Measurements from ENCODE around the gene SRRM2.

Gene SRRM2

GRCh38 chr16:2798723-2799204 lies 46.3 kb downstream of the SRRM2 start:
- no peak for DNase-seq (ENCODE audit: low spot score)

- DNase-seq (ENCODE audit: low spot score), result no peak
Observed at GRCh38 chr16:2799205-2799858, 46.9 kb downstream of the SRRM2 start.

- no peak for DNase-seq (ENCODE audit: low spot score)
Observed at GRCh38 chr16:2799859-2800226, 47.4 kb downstream of the SRRM2 start.

DNA sequence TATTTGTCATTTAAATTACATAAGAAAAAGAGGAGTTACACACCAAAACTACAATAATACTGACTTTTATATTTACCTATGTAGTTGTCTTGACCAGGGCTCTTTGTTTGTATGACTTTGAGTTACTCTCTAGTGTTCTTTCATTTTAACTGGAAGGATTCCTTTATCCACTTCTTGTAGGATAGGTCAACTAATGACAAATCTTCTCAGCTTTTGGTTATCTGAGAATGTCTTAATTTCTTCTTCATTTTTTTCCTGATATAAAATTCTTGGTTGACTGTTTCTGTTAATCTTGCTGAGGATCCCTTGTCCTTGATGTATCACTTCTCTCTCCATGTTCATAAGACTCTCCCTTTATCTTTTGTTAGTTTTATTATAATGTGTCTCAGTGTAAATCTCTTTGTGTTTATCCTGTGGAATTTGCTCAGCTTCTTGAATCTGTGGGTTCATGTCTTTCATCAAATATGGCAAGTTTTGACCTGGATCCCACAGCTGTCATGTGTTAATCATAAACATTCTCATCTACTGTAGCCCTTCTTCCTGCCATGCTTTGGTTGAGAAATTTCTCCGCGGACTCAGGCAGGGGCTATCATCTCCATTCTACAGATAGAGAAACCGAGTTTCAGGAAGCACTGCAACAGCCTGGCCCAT lies 51.2 kb downstream of the SRRM2 start:
- no peak for DNase-seq (ENCODE audit: low spot score)

- DNase-seq (ENCODE audit: low spot score), result no peak
Observed at GRCh38 chr16:2804728-2805127, 52.3 kb downstream of the SRRM2 start.

DNA sequence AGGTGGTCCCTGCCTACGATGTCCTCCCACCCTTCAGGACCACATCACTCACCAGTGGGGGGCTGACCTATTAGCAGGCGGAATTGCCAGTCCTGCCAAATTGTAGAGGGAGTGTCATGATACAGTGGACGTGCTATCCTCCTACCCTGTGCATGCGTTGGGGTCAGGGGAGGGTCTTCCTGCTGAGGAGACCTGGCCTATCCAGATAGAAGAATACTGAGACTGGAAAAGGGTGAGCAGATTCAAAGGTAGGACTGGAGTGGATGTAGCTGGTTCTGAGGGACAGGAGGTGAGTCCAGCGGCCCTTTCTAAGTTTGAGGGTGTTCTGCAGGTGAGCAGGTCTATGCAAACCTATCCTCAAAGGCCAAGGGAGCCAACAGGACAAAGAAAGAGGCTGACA lies 53.8 kb downstream of the SRRM2 start:
- DNase-seq (ENCODE audit: low spot score), result no peak

DNA sequence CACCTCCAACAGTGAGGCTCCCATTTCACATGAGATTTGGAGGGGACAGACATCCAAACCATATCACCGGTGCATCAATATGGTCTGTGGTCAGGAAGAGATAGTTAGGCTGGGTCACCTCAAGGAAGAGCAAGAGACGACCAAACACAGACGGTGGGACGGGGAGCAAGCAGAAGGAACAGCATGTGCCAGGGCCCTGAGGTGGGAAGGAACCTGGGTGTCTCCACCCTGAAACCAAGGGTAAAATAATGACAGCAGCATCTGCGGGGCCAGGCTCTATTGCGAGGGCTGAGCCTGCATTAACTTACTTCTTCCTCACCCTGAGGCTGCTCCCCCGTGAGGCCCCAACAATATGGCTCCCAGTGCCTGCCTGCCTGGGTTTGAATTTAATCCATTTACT lies 55.7 kb downstream of the SRRM2 start:
- DNase-seq (ENCODE audit: low spot score), result no peak

DNA sequence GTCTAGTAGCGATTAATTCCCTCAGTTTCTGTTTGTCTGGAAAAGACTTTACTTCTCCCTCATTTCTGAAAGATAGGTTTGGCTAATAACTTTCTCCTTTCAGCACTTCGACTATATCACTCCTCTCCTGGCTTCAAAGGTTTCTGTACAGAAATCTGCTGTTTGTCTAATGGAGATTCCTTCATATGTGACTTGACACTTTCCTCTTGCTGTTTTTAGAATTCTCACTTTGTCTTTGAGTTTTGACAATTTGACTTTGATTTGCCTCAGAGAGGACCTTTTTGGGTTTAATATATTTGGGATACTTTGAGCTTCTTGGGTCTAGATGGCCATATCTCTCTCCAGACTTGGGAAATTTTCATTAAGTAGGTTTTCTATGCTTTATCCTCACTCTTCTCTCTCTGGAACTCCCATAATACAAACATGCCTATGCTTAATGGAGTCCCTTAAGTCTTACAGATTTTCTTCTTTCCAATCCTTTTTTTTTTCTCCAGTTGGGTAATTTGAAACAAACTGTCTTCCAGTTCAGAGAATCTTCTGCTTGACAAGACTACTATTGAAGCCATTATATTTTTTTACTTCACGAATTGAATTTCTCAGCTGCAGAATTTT lies 56.8 kb downstream of the SRRM2 start:
- DNase-seq (ENCODE audit: low spot score), result no peak

DNA sequence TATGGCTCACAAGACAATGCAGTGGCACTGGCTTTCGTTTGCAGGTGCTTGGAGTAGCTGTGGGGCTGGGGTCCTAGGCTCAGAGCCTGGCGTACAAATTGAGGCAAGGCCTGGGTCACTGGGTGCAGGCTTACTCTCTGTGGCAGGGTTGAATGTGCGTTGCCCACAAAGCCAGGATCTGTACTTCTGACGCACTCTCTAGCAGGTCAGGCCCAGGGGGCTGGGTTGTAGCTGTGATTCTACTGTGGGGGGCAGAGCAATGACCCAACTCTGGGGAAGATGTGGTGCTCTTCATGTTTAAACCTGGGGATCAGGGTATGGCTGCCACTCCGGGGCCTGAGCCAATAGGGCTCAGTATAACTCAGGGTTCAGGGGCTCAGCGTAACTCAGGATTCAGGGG lies 58.2 kb downstream of the SRRM2 start:
- no peak for DNase-seq (ENCODE audit: low spot score)

DNA sequence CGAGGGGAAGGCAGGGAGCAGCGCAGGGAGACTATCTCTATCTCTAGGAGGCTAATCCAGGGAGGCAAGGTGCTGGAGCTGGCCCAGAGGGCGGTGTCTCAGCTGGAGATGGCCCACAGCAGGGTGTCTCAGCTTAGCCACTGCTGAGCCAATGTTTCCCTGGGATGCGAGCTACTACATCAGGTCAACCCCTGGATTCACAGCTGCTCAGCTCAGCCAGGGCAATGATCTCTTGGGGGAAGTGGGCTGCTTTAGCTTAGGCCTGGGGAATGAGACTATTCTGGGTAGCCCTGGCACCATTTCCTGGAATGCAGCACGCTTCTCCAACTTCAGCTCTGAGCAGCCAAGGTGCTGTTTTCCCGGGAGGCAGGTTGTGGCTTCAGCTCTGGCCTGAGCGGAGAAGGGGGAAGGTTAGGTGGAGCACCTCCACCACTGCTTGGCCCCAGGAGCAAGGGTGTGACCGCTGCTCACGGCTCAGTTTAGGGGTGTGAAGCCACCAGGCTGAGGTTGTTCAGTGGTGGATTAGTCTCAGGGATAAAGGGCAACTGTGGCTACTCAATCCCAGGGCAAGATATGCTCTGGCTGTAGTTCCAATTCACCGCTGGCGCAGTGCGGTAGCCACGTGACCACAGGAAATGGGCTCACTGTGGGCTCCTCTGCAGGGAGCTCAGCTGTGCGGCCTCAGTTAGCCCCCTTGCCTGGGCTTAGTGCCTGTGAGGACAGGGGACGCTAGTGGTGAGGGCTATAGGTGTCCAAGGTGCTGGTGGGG lies 59.4 kb downstream of the SRRM2 start:
- DNase-seq (ENCODE audit: low spot score), result no peak

GRCh38 chr16:2813771-2814221 lies 61.4 kb downstream of the SRRM2 start:
- no peak for DNase-seq (ENCODE audit: low spot score)

DNA sequence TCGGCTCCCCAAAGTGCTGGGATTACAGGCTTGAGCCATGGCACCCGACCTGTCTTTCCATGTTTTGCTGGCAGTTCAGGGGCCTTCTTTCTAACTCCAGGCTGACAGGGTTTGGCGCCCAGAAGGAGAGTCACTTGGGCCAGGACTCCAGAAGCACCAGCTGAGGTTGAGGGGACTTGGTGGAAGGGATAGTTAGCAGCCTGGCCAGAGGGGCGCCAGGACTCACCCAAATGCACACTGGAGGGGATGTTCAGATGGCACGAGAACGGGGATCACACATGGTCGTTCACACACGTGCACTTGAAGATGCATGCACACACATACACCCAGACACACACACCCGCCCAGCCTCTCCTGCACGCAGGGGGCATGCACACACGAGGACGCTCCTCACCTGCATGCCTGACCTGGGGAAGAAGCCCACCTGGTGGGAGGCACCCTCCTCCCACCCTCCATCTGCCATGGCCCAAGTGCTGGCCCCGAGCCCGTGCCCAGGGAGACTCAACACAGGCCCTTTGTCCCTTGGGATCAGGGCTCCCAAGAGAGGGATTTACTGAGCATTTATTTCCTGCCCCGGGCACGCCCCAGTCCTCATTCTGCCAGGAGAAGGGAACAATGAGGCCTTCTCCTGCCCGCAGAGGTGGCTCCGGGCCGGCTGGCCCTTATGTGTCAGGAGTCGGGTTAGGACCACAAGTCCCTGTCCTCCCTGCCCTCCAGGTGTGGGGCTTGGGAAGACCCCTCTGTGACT lies 62.3 kb downstream of the SRRM2 start:
- DNase-seq (ENCODE audit: low spot score), result peak; percentile 22

- DNase-seq (ENCODE audit: low spot score), result no peak
Observed at GRCh38 chr16:2815299-2815771, 62.9 kb downstream of the SRRM2 start.

- no peak for DNase-seq (ENCODE audit: low spot score)
Observed at GRCh38 chr16:2816751-2817339, 64.4 kb downstream of the SRRM2 start, which contains the start of gene PRSS21. Gene PRSS21 (plus strand): TSS chr16:2817237. CDS start chr16:2817269, 32 bp downstream.

DNA sequence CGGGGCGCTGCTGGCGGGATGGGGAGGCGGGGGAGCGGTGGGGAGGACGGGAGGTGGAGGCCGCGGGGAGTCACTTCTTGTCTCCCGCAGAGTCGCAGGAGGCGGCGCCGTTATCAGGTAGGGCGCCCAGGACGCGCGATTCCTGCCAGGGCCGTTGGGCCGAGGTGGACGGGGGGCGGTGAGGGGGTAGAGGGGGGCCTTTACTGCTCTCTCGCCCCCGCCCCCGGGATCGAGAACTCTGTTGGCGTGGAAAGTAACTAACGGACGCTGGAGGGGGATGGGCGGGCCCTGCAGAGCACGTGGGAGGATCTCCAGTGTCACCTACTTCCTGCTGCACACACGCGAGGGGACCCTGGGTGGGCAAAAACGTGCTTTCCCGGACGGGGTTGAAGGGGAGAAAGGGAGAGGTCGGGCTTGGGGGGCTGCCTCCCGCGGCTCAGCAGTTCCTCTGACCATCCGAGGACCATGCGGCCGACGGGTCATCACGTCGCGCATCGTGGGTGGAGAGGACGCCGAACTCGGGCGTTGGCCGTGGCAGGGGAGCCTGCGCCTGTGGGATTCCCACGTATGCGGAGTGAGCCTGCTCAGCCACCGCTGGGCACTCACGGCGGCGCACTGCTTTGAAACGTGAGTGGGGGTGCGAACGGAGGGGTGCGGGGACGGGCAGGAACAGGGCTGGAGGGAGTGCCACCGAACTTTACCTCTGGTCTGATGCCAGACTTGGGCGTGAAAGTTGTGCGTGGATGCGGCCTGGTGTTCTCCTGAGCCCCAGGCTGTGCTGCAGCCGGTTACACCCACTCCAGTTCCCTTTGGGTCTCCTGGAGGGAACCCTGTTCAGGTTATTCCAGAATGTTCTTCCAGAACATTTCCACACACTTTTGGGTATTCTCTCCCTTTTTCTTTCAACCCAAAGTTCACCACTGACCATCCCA lies 65.2 kb downstream of the SRRM2 start:
- DNase-seq (ENCODE audit: low spot score), result no peak

- no peak for DNase-seq (ENCODE audit: low spot score)
Observed at GRCh38 chr16:2818272-2818876, 65.9 kb downstream of the SRRM2 start.

DNA sequence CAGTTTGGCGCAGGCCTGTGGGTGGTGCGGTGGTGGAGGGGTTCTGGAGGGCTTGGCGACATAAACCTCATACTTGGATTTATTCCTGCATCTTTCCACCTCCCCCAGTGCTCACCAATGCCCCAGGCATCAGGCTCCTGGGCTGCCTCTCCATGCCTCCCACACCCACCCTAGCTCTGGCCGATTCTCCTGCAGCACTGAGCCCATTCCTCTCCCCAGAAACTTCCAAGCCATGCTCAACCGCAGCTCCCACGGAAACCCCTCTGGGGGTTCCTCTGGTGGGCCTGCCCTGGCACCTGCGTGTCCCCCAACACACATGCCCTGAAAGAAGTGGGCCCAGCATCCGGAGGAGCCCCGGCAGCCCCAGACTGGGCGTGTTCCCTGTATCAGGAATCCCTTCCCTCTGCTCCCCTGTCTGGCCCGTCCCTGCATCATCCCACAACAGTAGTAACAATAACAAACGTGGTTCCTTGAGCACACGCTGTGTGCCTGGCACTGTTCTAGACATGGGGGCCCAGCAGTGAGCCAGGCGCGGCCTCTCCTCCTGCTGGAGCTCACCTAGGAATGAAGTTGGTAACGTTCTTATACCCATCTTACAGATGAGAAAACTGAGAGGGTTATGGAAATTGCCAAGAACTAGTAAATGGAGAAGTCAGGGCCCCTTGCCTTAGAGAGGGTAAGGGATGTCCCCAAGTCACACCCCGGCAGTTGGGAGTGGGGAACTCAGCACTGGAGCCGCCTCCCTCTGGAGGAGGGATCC lies 66.9 kb downstream of the SRRM2 start:
- no peak for DNase-seq (ENCODE audit: low spot score)

DNA sequence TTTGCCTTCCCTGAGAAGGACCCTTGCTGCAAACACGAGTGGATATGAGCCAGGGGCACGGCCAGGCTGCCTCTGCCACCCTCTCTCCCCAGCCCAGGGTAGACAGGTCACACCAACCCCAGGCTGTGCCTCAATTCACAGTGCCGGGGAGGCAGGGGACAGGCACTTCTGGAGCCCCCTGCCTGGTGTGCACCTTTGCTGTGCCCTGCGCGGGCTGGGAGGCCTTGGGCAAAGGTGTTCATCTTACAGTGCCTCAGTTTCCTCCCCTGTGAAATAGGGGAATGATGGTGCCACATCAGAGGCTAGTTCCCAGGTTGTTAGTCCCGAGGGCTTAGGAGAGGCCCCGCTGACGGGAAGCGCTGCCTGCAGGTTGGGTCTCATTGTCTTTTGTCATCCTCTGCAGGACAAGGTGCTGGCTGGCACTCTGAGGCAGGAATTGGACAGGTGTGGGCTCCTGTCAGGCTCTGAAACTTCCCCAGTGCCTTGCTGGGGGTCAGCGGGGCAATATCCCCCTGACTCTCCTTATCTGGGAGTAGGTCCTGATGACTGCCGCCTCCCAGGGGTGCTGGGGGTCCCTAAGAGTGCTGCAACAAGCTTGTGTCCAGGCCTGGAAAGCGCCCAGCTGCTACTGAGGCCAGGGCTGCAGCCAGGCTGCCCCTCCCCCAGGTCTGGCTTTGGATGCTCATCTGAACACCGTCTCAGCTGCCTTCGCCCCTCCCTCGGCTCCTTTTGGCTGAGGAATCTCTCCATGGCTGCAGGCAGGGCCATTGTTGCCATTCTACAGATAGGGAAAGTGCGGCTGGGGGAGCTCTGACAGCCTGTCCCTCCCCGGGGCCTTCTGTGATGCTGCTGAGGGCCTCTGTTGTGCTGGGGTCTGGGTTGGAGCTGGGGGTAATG lies 67.7 kb downstream of the SRRM2 start:
- DNase-seq (ENCODE audit: low spot score), result no peak

All from COLO829 (cell line).